Vagina (tissue), 2 donors: ENCODE measurements around the gene PAX6. TPM values are rescaled to one million over a fixed set of nuclear protein-coding genes. Genes with fewer than 3 reads are reported as not detected.

Experiments
- DNase-seq, 2 donors: peaks; one replicate each; pipeline ENCODE4 v3.0.0-alpha.2; 2017; ENCODE audit errors: extremely low spot score in 2 of 2
- H3K27ac ChIP-seq: fragments of 200-600 bp; sonication (generic); one replicate; pipeline ENCODE4 v1.5.1; 2019
- H3K27me3 ChIP-seq: fragments of 200-600 bp; sonication (generic); one replicate; pipeline ENCODE4 v1.5.1; 2019
- H3K36me3 ChIP-seq, 2 donors: fragments of 200-600 bp; sonication (generic); one replicate each; pipeline ENCODE4 v1.5.1; 2017 to 2019
- H3K4me1 ChIP-seq: fragments of 200-600 bp; sonication (generic); one replicate; pipeline ENCODE4 v1.5.1; 2019
- H3K4me3 ChIP-seq, 2 donors: fragments of 200-600 bp; sonication (generic); 1 replicate in 1 of 2; 2 replicates in 1 of 2; pipeline ENCODE4 v1.5.1; 2016 to 2019
- H3K9me3 ChIP-seq: fragments of 200-600 bp; sonication (generic); one replicate; pipeline ENCODE4 v1.5.1; 2019
- POLR2A ChIP-seq, 2 donors: fragments of 450-650 bp; IDR thresholded peaks; one replicate each; pipeline ENCODE4 v1.6.1; 2017; ENCODE audit warnings: antibody characterized with exemption in 2 of 2, mild to moderate bottlenecking in 2 of 2, moderate library complexity in 2 of 2
- POLR2AphosphoS5 ChIP-seq, 2 donors: sonication (generic); formaldehyde crosslinking; IDR thresholded peaks; one replicate each; pipeline ENCODE4 v1.9.0; 2017; ENCODE audit warnings: antibody characterized with exemption in 2 of 2, mild to moderate bottlenecking in 2 of 2, low read depth in 1 of 2; ENCODE audit not compliant: insufficient read depth in 1 of 2
- intact Hi-C: fragments of 100-400 bp; cut with DNase I; formaldehyde crosslinking; loops from one replicate; pipeline ENCODE4 v1.15.1; 2023
- total RNA-seq: library from RNA; depleted of rRNA; stranded (reverse); fragments of >200 nt; gene quantifications from one replicate; pipeline ENCODE4 v1.2.3, GENCODE V29; 2016
- TF ChIP-seq, protein P1 (sequence below), 3 experiments: fragments of 450-650 bp in 2 of 3; fragments of 200-600 bp in 1 of 3; sonication (generic) in 1 of 3; IDR thresholded peaks; one replicate each; pipeline ENCODE4 v1.5.1; 2017 to 2019; ENCODE audit warnings: antibody characterized with exemption in 3 of 3, mild to moderate bottlenecking in 2 of 3, moderate library complexity in 2 of 3

Gene PAX6
- total RNA-seq, 1 donor from 2014 or later: not detected

DNA sequence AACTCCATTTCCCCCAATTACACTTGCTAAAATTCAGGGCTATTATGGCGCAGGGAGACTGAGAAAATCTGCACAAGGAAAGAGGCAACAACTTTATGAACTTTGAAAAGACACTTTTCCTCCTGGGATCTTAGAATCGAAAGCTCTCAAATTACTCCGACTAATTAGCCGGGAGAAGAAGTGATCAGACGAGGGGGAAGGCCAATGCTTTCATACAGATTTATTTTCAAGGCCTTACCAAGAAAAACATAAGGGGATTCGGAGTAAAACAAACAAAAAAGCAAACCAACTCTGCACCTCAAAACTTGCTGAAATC, 1.6 kb downstream of the PAX6 start:
- TF ChIP-seq POLR2A (IDR thresholded peaks at IDR 0.05) (no peak), POLR2AphosphoS5 (IDR thresholded peaks at IDR 0.05; ENCODE audit: insufficient read depth in 1 of 2, low read depth in 1 of 2) (no peak)
- TF ChIP-seq, protein P1, sequence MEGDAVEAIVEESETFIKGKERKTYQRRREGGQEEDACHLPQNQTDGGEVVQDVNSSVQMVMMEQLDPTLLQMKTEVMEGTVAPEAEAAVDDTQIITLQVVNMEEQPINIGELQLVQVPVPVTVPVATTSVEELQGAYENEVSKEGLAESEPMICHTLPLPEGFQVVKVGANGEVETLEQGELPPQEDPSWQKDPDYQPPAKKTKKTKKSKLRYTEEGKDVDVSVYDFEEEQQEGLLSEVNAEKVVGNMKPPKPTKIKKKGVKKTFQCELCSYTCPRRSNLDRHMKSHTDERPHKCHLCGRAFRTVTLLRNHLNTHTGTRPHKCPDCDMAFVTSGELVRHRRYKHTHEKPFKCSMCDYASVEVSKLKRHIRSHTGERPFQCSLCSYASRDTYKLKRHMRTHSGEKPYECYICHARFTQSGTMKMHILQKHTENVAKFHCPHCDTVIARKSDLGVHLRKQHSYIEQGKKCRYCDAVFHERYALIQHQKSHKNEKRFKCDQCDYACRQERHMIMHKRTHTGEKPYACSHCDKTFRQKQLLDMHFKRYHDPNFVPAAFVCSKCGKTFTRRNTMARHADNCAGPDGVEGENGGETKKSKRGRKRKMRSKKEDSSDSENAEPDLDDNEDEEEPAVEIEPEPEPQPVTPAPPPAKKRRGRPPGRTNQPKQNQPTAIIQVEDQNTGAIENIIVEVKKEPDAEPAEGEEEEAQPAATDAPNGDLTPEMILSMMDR (IDR thresholded peaks at IDR 0.05): no peak
- Histone ChIP-seq H3K9me3 (no peaks in the 10 kb centered on the region), H3K4me3 (no peak overlapping the region), H3K27me3 (peaks cover 46% of the 10 kb centered on the region), H3K36me3 (no peaks in the 10 kb centered on the region), H3K4me1 (peaks cover 57% of the 10 kb centered on the region), H3K27ac (no peak overlapping the region)
- DNase-seq: no peak
- intact Hi-C loops: no loop called here

- H3K4me1 ChIP-seq: peaks cover 57% of the 10 kb centered on the region
- TF ChIP-seq POLR2AphosphoS5 (IDR thresholded peaks at IDR 0.05; ENCODE audit: insufficient read depth in 1 of 2, low read depth in 1 of 2) (no peak), POLR2A (IDR thresholded peaks at IDR 0.05) (no peak)
- TF ChIP-seq, protein P1 (IDR thresholded peaks at IDR 0.05): no peak
- no peaks in the 10 kb centered on the region for H3K36me3 ChIP-seq
Measured at GRCh38 chr11:31808721-31809540, 2.2 kb downstream of the PAX6 start.

GRCh38 chr11:31807799-31808667, 3.1 kb downstream of the PAX6 start:
- intact Hi-C loops: no loop called here
- H3K27me3 ChIP-seq: peaks cover 50% of the 10 kb centered on the region
- TF ChIP-seq, protein P1 (IDR thresholded peaks at IDR 0.05): no peak
- TF ChIP-seq POLR2AphosphoS5 (IDR thresholded peaks at IDR 0.05; ENCODE audit: insufficient read depth in 1 of 2, low read depth in 1 of 2) (no peak), POLR2A (IDR thresholded peaks at IDR 0.05) (no peak)
- peaks cover 55% of the 10 kb centered on the region for H3K4me1 ChIP-seq
- H3K36me3 ChIP-seq: no peaks in the 10 kb centered on the region
- no peaks in the 10 kb centered on the region for H3K9me3 ChIP-seq
- no peak for DNase-seq
- H3K4me3 ChIP-seq: no peak overlapping the region
- no peak overlapping the region for H3K27ac ChIP-seq

More at GRCh38 chr11:31808721-31809540, 2.2 kb downstream of the PAX6 start:
- Histone ChIP-seq H3K27me3 (peaks cover 48% of the 10 kb centered on the region), H3K27ac (no peak overlapping the region), H3K9me3 (no peaks in the 10 kb centered on the region), H3K4me3 (no peak overlapping the region)
- DNase-seq: peak; percentile 54 to 58
- intact Hi-C loops: no loop called here

- Histone ChIP-seq H3K4me1 (peaks cover 47% of the 10 kb centered on the region), H3K27ac (no peak overlapping the region), H3K27me3 (peaks cover 54% of the 10 kb centered on the region), H3K4me3 (no peak overlapping the region), H3K9me3 (no peaks in the 10 kb centered on the region), H3K36me3 (no peaks in the 10 kb centered on the region)
- peak in 1 of 2 donors; percentile 49 for DNase-seq
- TF ChIP-seq POLR2AphosphoS5 (IDR thresholded peaks at IDR 0.05; ENCODE audit: insufficient read depth in 1 of 2, low read depth in 1 of 2) (no peak), POLR2A (IDR thresholded peaks at IDR 0.05) (no peak)
- TF ChIP-seq, protein P1 (IDR thresholded peaks at IDR 0.05): no peak
- intact Hi-C loops: no loop called here
Measured at GRCh38 chr11:31806928-31807798, 4.0 kb downstream of the PAX6 start.
